ENCODE measurements around the gene TMEM11. TPM values are rescaled to one million over a fixed set of nuclear protein-coding genes. Genes with fewer than 3 reads are reported as not detected.

The TMEM11 gene
- total RNA-seq, 2 experiments from 2014 or later: 21.4 to 23.7 TPM

DNA sequence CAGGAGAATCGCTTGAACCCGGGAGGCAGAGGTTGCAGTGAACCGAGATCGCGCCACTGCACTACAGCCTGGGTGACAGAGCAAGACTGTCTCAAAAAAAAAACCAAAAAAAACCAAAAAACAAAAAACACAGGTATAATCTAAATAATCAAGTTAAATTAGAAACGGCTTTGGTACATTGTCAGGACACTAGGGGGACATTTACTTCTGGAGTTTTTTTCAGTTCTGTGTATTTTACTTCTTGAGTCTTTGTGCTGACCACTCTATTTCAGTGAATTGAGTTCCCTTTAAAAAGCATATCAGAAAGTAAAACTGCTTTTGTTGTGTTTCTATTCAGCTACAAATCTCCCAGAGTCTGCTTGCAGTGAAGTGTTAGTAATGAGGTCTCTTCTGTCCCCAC is 50.9 kb downstream of the TMEM11 start:
- DNase-seq (no peak), ATAC-seq (ENCODE audit: low read depth) (no peak)
- Mint-ChIP-seq H3K27ac (no peak overlapping the region), H3K27me3 (no peaks in the 10 kb centered on the region), H3K4me3 (no peak overlapping the region), H3K36me3 (peaks cover 2% of the 10 kb centered on the region), H3K4me1 (peaks cover 2% of the 10 kb centered on the region), H3K9me3 (no peaks in the 10 kb centered on the region)
- POLR2A ChIA-PET: no interaction called here

GRCh38 chr17:21162394-21162775 is 51.6 kb downstream of the TMEM11 start:
- no peaks in the 10 kb centered on the region for H3K27me3 Mint-ChIP-seq
- peaks cover 2% of the 10 kb centered on the region for H3K4me1 Mint-ChIP-seq
- peaks cover 2% of the 10 kb centered on the region for H3K36me3 Mint-ChIP-seq
- H3K27ac Mint-ChIP-seq: no peak overlapping the region
- ATAC-seq (ENCODE audit: low read depth) (no peak), DNase-seq (no peak)
- no peaks in the 10 kb centered on the region for H3K9me3 Mint-ChIP-seq
- POLR2A ChIA-PET: no interaction called here
- H3K4me3 Mint-ChIP-seq: no peak overlapping the region

DNA sequence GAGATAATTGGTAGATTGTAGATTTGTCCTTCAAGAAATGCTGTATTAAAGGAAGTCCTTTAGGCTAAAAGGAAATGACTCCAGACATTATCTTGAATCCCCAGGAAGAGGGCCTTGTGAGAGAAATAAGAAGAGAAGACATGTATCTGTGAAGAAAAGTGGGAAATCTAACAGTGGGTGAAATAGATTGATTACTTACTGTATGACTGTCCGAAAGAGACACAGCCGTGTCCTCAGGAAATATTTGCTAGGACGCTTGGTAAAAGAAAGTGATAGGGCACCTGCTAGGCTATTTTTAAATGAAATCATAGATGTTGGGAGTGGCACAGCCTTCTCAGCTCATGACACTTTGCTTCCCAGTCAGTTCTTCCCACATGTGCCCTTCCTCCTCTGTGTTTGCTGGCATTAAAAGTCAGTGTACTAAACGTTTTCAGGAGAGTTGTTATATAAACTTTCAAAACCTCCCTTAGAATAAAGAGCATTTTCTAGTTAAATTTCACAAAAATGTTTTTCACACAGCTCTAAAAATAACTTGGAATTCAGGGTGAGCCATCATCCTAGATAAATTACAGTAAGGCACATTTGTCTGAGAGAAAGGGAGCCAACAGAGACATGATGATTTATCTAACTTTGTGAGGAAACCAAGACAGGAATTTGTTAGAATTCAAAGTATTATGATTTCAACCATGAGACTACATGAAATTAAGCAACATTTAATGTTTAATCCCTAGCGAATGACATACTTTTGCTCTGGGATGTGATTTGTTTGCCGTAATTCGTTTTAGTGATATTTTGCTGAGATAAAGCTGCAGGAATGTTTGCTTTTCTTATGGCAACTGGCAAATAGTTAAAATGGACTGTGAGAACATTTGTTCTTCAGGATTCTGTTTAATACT is 52.2 kb downstream of the TMEM11 start:
- DNase-seq (no peak), ATAC-seq (ENCODE audit: low read depth) (no peak)
- no peaks in the 10 kb centered on the region for H3K27me3 Mint-ChIP-seq
- POLR2A ChIA-PET: no interaction called here
- H3K4me3 Mint-ChIP-seq: no peak overlapping the region
- no peaks in the 10 kb centered on the region for H3K9me3 Mint-ChIP-seq
- H3K36me3 Mint-ChIP-seq: peaks cover 2% of the 10 kb centered on the region
- H3K4me1 Mint-ChIP-seq: peaks cover 2% of the 10 kb centered on the region
- no peak overlapping the region for H3K27ac Mint-ChIP-seq

DNA sequence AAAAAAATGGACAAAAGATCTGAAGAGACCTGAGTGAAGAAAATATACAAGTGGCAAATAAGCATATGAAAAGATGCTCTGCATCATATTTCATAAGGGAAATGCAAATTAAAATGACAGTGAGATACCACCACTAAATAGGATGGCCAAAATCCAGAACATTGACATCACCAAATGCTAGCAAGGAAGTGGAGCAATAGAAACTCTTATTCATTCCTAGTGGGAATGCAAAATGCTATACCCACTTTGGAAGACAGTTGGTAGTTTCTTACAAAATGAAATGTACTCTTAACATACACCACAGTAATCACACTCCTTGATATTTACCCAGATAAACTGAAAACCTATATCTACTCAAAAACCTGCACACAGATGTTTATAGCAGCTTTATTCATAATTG is 53.6 kb downstream of the TMEM11 start:
- peaks cover 2% of the 10 kb centered on the region for H3K4me1 Mint-ChIP-seq
- no peak overlapping the region for H3K27ac Mint-ChIP-seq
- DNase-seq: no peak
- POLR2A ChIA-PET: no interaction called here
- ATAC-seq (ENCODE audit: low read depth): no peak
- peaks cover 3% of the 10 kb centered on the region for H3K9me3 Mint-ChIP-seq
- H3K36me3 Mint-ChIP-seq: peaks cover 2% of the 10 kb centered on the region
- H3K27me3 Mint-ChIP-seq: no peaks in the 10 kb centered on the region
- no peak overlapping the region for H3K4me3 Mint-ChIP-seq

- Mint-ChIP-seq H3K27ac (no peak overlapping the region), H3K9me3 (peaks cover 20% of the 10 kb centered on the region), H3K4me3 (no peak overlapping the region), H3K36me3 (peaks cover 15% of the 10 kb centered on the region), H3K27me3 (no peaks in the 10 kb centered on the region), H3K4me1 (peaks cover 2% of the 10 kb centered on the region)
- ATAC-seq (ENCODE audit: low read depth) (no peak), DNase-seq (no peak)
- POLR2A ChIA-PET: no interaction called here
Observed at GRCh38 chr17:21157586-21158370, 56.2 kb downstream of the TMEM11 start.

- peaks cover 32% of the 10 kb centered on the region for H3K36me3 Mint-ChIP-seq
- peaks cover 35% of the 10 kb centered on the region for H3K9me3 Mint-ChIP-seq
- DNase-seq (no peak), ATAC-seq (ENCODE audit: low read depth) (no peak)
- no peaks in the 10 kb centered on the region for H3K4me1 Mint-ChIP-seq
- POLR2A ChIA-PET: no interaction called here
- no peak overlapping the region for H3K27ac Mint-ChIP-seq
- no peaks in the 10 kb centered on the region for H3K27me3 Mint-ChIP-seq
- no peak overlapping the region for H3K4me3 Mint-ChIP-seq
Observed at GRCh38 chr17:21152731-21153130, 61.2 kb downstream of the TMEM11 start.

- ATAC-seq (ENCODE audit: low read depth): no peak
- H3K27ac Mint-ChIP-seq: no peak overlapping the region
- POLR2A ChIA-PET: no interaction called here
Observed at GRCh38 chr17:21149621-21150020, 64.3 kb downstream of the TMEM11 start.

More at GRCh38 chr17:21149621-21150020, 64.3 kb downstream of the TMEM11 start:
- no peak for DNase-seq
- peaks cover 31% of the 10 kb centered on the region for H3K9me3 Mint-ChIP-seq
- H3K36me3 Mint-ChIP-seq: peaks cover 46% of the 10 kb centered on the region
- no peaks in the 10 kb centered on the region for H3K27me3 Mint-ChIP-seq
- H3K4me3 Mint-ChIP-seq: no peak overlapping the region
- H3K4me1 Mint-ChIP-seq: no peaks in the 10 kb centered on the region

Other genes with a start within 250 kb of the TMEM11 start
- gene USP22, start 171.2 kb downstream of the TMEM11 start, total RNA-seq: 100 to 1,000 TPM; 138 to 146 TPM
- gene DHRS7B, start 87.2 kb downstream of the TMEM11 start, total RNA-seq: 10 to 100 TPM; 12.6 to 14.2 TPM
- gene NATD1, start 39.2 kb upstream of the TMEM11 start, total RNA-seq: 1 to 10 TPM; 5.4 to 5.7 TPM
- 10 to 100 TPM; 53.6 to 56.8 TPM for gene MAP2K3, start 70.5 kb upstream of the TMEM11 start, total RNA-seq
- not detected for gene KCNJ12, start 162.2 kb upstream of the TMEM11 start, total RNA-seq